ENCODE data around the gene OR6X1.

DNA sequence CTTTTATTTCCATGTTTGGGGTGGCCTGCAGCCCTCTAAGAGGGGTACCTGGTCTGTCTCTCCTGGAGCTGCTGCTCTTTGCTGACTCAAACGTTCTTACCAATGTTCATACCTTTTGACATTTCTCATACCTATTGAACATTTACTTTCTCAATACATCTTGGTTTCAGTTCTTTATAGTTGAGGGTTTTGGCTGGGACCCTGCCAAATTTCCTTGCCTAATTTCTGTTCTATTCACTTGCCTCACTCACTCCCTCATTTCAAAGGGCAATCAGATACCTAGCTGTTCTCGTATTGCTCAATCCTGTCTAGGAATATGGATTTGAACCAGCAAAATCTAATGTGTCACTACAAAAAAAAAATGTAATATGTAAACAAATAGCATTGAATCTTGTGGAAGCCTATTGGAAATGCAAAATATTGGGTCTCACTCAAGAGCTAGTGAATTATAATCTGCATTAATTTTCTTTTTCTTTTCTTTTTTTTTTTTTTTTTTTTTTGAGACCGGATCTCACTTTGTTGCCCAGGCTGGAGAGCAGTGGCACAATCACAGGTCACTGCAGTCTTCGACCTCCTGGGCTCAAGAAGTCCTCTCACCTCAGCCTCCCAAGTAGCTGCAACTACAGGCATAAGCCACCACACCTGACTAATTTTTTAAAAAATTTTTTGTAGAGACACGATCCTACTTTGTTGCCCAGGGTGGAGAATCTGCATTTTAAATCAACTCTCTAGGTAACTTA, 44.4 kb upstream of the OR6X1 start:
- TF ChIP-seq POLR2AphosphoS5 (IDR thresholded peaks at IDR 0.05): no peak
- TF ChIP-seq, protein P1, sequence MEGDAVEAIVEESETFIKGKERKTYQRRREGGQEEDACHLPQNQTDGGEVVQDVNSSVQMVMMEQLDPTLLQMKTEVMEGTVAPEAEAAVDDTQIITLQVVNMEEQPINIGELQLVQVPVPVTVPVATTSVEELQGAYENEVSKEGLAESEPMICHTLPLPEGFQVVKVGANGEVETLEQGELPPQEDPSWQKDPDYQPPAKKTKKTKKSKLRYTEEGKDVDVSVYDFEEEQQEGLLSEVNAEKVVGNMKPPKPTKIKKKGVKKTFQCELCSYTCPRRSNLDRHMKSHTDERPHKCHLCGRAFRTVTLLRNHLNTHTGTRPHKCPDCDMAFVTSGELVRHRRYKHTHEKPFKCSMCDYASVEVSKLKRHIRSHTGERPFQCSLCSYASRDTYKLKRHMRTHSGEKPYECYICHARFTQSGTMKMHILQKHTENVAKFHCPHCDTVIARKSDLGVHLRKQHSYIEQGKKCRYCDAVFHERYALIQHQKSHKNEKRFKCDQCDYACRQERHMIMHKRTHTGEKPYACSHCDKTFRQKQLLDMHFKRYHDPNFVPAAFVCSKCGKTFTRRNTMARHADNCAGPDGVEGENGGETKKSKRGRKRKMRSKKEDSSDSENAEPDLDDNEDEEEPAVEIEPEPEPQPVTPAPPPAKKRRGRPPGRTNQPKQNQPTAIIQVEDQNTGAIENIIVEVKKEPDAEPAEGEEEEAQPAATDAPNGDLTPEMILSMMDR (IDR thresholded peaks at IDR 0.05): no peak

Measured in sigmoid colon (tissue), 4 donors.